GM19324 (cell line): ENCODE measurements around the gene EHBP1.
A peak's percentile ranks its signal among the peaks of the same experiment; 100 is the strongest.

ENCODE experiments used
- ATAC-seq: cut with Tn5 transposase; IDR thresholded peaks from one replicate; pipeline ENCODE4 v1.9.1; 2021; ENCODE audit warnings: mild to moderate bottlenecking, moderate library complexity; ENCODE audit not compliant: unreplicated experiment, low FRiP score

EHBP1 gene

DNA sequence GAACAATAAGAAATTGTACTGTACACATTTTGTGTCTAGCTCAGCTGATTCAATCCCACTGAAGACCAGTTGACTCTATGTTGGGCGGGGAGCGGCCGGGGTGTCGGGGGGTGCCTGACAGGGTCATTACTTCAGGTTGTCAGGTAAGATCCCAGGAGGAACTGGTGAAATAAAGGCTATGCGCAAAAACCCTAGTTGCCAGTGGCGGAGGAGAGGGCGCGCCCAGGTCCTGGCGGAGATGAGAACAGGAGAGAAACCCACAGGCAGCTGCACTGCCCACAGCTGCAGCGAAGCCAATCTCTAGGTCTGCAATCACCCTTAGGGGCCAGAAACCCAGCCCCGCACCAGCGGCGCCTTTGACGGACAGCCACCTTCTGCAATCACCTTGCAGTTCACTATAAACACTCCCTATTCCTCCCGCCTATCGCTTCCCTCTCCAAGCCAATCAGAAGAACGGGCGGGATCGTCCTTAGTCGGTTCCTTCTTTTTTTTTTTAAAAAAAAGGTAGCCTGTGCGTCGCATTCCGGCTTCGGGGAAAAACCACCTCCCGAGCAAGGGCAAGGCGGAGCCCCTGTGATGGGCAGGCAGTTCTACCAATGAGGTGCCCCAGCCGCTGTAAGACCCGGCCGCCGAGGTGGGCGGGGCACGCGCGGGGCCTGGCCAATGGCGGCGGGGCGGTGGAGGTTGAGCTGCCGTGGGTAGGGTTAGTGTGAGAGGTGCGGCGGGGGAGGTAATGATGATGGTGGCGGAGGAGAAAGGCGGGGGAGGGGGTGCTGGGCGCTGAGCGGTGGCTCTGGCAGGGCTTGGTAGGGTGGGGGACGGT is at the start of gene EHBP1:
EHBP1 (plus strand) TSS at position 707 of the 823 bp plus-strand sequence. CDS start 1,479 bp downstream, outside the sequence.
- peak; percentile 98 for ATAC-seq

GRCh38 chr2:62657783-62658182 is 47.7 kb upstream of the EHBP1 start:
- no peak for ATAC-seq

- ATAC-seq = no peak
These were observed 46.6 kb upstream of the EHBP1 start for GRCh38 chr2:62658891-62659290.

- ATAC-seq = peak; percentile 72
These were observed 45.4 kb upstream of the EHBP1 start for GRCh38 chr2:62660087-62660486.

DNA sequence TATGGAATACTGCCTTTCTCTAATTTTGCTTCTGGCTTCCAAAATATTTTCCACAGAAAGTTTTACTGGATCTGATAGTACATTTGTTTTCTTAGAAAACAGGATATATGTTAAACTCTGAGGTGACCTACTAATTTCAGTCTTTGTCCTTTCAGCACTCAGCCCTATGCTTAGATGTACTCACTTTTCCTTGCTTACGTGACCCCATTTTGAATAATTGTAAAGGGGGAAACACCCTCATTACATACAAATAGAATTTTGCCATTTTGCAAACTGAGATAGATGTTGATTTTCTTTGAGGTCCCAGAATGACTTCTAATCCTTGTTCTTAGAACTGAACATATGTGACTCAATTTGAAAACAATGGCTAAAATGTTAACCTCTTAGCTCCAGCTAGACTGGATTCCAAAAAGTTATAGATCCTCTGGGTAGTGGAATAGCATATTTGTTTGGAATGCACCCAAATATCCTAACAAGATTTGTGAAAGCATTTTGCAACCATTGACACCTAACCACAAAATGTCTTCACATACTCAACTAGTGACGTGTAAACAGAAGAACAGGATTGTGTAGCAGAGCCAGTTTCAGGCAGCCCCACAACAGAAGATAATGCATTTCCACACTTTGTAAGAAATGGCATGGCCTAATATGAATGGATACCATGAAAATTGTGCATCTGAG is 44.8 kb upstream of the EHBP1 start:
- ATAC-seq = no peak

GRCh38 chr2:62661263-62661635 is 44.3 kb upstream of the EHBP1 start:
- no peak for ATAC-seq

- ATAC-seq = no peak
These were observed 43.4 kb upstream of the EHBP1 start for GRCh38 chr2:62662131-62662530.

GRCh38 chr2:62662554-62662953 is 43.0 kb upstream of the EHBP1 start:
- no peak for ATAC-seq

- no peak for ATAC-seq
These were observed 42.1 kb upstream of the EHBP1 start for GRCh38 chr2:62663411-62663810.

DNA sequence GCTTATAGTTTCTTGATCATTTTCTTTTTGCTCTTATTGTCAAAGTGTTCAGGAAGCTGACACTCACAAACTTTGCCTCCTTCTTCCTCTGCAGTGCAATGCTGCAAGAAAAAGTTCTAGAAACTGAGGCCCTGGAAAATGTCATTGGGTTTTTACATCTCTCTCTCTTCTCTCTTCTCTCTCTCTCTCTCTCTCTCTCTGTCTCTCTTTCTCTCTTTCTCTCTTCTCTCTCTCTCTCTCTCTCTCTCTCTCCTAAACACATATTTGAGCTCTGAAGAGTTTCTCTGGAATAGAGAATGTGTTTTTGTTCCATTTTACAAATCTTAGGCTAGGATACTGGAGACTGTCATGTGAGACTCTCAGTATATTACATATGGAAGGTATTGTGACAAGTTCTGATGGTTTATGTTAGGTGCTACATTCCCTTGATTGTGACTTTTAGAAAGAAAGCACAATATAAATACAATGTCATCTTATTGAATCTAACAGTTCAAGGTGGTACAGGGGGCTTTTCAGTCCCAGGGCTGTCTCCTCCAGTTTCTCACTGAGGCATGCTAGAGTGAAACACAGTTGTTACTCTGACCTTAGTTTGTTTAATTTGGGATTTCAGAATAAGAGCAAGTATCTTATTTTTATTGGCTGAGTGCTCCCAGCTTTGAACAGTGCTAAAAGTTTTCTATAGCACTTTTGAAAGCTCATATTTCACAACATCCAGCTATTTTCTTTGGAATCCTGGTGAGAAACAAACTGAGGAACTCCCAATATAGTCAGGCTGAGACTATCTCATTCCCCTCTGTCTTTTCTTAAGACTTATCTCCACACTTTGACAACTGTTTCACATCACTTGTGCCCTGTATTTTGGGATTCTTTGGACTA is 41.4 kb upstream of the EHBP1 start:
- no peak for ATAC-seq

DNA sequence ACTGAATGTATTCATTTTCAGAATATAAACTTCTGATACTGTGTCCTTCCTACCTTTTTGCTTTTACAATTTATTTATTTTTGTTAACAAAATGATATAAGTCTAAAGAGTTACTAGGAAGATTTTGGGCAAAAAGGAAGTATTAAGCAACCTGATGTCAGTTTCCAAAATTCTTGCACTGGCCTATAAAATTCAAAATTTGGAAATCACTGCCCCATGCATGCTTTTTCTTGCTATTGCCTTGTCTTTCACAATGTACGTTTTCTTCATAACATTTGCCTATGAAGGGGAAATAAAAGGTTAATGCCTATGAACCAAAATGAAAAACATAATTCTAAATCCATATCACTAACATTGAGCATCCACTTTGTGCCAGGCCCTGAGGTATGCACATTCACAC is 40.1 kb upstream of the EHBP1 start:
- ATAC-seq = no peak

DNA sequence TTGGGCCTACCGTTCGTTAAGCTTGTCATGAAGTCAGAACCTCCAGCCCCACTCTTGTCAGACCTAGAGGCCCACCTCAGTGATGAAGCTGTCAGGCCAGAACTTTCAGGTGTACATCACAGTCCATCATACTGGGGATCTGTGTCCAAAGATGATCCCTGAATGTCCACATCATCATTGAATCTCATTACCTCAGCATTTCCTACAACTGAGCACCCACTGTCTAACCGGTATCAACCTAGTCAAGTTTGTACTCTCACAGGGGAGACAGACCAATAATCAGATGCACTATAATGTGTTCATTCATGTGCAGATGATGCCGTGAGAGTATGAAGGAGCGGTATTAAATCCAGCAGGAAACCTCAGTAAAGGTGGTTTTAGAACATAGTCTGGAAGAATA is 36.3 kb upstream of the EHBP1 start:
- no peak for ATAC-seq

DNA sequence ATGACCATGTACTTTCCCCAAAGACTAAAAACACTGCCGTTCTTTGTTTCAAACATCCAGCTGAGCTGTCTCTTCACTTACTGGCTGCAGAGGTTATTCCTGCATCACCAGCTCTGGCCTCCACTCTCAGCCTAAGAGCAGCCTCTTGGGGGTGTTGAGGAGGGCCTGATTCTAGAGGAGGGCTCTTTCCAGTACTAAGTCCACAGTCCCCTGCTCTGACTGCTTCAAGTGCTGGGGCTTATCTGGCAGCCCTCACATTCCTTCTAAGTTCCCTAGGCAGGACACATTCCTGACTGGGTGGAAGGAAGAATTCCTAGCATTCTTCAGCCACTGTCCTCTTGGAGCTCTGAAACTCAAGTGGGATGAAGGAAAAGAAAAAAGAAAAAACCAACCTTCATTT is 32.9 kb upstream of the EHBP1 start:
- ATAC-seq = no peak

- no peak for ATAC-seq
These were observed 30.5 kb upstream of the EHBP1 start for GRCh38 chr2:62675062-62675461.

GRCh38 chr2:62685256-62685655 is 20.3 kb upstream of the EHBP1 start:
- no peak for ATAC-seq

DNA sequence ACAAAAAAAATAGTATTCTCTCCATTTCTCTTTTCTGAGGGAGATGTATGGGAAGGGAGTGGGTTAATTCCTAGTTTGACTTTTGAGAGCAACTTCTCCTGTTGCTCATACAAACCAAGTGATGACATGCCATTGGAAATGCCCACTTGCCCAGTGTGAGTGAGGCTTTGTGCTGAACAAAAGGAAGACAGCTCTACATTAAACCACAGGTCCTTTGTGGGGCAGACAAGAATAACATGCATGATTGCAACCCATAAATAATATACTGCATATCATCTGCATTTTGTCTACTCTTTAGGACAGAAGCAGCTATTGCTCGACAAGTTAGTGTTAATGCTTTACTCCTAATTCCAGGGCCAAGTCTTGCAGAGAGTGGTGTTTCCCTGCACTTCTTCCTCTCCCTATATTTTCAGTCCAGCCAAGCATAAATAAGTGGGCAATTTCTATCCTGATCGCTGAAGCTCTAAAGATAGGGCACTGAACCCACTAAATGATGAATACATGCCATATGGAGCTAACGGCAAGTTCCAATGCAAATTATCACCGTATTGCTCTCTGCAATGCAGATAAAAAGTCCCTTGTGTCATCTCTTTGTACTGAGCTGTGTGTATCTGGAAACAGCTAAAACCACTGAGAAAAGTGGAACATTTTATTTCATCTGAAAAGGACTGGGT is 19.4 kb upstream of the EHBP1 start:
- ATAC-seq = no peak

- ATAC-seq = no peak
These were observed 17.9 kb upstream of the EHBP1 start for GRCh38 chr2:62687636-62688035.

DNA sequence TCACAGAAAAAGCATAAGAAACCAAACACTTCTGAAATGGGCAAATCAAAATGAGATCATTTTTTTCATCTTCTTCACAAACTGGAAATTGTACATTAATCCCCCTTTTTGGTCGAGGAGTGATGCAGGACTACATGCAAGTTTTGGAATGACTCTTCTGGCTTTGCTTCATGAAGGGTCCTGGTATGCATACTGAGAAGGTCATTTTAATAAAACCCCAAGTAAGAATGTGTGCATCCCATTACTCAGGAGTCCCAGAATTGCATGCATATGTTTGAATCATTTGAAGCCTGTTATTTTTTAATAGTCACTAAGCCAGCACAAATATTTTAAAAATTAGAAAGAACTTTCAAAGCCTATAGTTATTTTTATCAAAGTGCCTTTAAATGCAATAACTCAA is 16.7 kb upstream of the EHBP1 start:
- no peak for ATAC-seq

DNA sequence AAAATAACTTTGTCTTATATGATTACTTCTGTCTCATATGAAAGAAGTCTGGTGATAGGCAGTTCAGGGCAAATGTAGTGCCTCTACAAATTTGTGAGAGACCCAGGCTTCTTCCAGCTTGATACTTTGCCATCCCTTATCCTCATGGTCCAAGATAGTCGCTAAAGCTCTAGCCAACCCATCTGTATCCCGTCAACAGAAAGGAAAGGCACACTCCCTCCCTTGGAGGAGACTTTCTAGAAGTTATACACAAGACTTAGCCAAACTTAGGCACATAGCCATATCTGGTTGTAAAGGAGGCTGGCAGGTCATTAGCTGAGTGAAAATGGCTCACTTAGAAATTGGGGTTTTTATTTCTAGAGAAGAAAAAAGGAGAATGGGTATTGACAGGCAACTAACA is 14.3 kb upstream of the EHBP1 start:
- no peak for ATAC-seq

DNA sequence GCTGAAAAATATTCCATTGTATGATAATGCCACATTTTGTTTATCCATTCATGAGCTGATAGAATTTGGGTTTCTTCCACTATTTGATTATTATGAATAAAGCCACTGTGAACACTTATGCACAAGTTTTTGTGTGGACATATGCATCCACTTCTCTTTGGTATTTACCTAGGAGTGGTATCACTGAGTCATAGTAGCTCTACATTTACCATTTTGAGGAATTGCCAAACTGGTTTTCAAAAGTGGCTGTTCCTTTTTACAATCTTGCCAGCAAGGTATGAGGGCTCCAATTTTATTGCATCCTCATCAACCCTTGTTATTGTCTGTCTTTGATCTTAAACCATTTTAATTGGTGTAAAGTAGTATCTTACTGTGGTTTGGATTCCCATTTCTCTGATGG is 13.3 kb upstream of the EHBP1 start:
- no peak for ATAC-seq

DNA sequence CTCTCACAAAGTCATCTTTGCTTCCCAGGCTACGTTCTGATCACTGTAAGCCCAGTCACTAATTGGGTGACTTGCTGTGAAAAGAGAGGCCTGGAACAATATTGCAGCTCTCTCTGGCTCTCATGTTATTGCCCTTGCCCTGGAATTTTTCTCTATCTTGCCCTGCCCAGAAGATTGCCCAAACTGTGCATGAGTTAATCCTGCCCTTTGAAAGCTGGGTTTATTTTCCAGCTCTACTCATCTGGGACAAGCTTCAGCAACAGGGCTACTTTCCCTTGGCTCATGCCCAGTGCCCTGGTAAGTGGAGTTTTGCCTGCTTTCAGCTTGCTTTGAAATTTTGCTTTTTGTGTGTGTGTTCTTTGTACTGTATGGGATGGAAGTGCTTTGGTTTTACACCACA is 6.9 kb upstream of the EHBP1 start:
- ATAC-seq = no peak
